ENCODE results near the gene BCL7B.

GRCh38 chr7:73595358-73595757 is 37.9 kb upstream of the BCL7B start:
- TF ChIP-seq CTCF (IDR thresholded peaks at IDR 0.05): no peak
- no peak for TF ChIP-seq EP300 (IDR thresholded peaks at IDR 0.05)
- no peak for TF ChIP-seq POLR2A (IDR thresholded peaks at IDR 0.05)

Data from sigmoid colon (tissue), 4 donors.